Esophagus muscularis mucosa (tissue), 4 donors: ENCODE data around the gene TRIM9.

Experiments
- EP300 ChIP-seq: sonication (generic); formaldehyde crosslinking; IDR thresholded peaks from one replicate; pipeline ENCODE4 v1.6.1; 2017; ENCODE audit warnings: antibody characterized with exemption
- POLR2A ChIP-seq: fragments of 450-650 bp; IDR thresholded peaks from one replicate; pipeline ENCODE4 v1.6.1; 2017; ENCODE audit warnings: antibody characterized with exemption, moderate library complexity, mild to moderate bottlenecking, low read depth
- POLR2AphosphoS5 ChIP-seq, 2 donors: sonication (generic); formaldehyde crosslinking; IDR thresholded peaks; one replicate each; pipeline ENCODE4 v1.6.1; 2017; ENCODE audit warnings: antibody characterized with exemption in 2 of 2
- TF ChIP-seq, protein P1 (sequence below), 3 experiments: fragments of 200-600 bp in 2 of 3; fragments of 450-650 bp in 1 of 3; sonication (generic) in 2 of 3; IDR thresholded peaks; one replicate each; pipeline ENCODE4 v1.5.1; 2017 to 2019; ENCODE audit warnings: antibody characterized with exemption in 3 of 3, mild to moderate bottlenecking in 2 of 3, moderate library complexity in 1 of 3

DNA sequence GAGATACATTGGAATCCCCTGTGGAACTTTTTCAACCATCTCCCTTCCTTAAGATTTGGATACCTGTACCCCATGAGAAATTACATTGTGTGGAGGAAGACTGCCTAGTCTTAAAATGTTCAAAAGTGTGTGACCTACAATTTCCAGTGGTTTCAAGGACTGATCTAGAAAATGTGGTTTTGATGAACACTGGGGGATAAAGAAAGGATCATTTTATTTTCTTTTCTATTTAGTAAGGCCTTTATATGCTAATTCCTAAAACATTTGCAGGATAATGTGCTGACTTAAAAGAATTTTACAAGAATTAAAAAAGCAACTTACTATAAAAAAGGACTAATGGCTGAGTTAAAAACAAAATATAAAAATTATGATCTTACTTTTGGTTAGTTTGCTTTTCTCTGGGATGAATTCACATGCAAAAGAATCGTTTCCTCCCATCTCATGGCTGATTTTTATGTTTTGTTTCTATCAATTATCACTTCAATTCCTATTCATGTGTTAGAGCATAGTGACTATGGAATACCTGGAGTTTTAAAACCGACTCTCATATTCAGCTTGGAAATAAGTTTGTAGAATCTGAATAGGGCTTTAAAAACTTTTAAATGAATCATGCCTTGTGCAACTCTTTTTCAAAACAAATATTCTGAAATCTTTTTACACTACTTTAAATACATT lies 110.7 kb downstream of the TRIM9 start:
- TF ChIP-seq, protein P1, sequence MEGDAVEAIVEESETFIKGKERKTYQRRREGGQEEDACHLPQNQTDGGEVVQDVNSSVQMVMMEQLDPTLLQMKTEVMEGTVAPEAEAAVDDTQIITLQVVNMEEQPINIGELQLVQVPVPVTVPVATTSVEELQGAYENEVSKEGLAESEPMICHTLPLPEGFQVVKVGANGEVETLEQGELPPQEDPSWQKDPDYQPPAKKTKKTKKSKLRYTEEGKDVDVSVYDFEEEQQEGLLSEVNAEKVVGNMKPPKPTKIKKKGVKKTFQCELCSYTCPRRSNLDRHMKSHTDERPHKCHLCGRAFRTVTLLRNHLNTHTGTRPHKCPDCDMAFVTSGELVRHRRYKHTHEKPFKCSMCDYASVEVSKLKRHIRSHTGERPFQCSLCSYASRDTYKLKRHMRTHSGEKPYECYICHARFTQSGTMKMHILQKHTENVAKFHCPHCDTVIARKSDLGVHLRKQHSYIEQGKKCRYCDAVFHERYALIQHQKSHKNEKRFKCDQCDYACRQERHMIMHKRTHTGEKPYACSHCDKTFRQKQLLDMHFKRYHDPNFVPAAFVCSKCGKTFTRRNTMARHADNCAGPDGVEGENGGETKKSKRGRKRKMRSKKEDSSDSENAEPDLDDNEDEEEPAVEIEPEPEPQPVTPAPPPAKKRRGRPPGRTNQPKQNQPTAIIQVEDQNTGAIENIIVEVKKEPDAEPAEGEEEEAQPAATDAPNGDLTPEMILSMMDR (IDR thresholded peaks at IDR 0.05), result no peak
- TF ChIP-seq POLR2A (no peak), EP300 (no peak), POLR2AphosphoS5 (IDR thresholded peaks at IDR 0.05) (no peak)
